DOHH2 (cell line): ENCODE data around the gene TAPBP.
"Not testable (repeated sequence)": the region's sequence is repeated elsewhere in the genome, so short reads cannot be mapped to it uniquely, and the experiment has no call there.

Experiments
- H3F3A ChIP-seq: fragments of 200-600 bp; sonication (generic), shearing (Covaris generic); 2 replicates; pipeline ENCODE4 v1.6.0; 2016; ENCODE audit warnings: antibody characterized with exemption, mild to moderate bottlenecking; ENCODE audit not compliant: control insufficient read depth, insufficient read depth
- H3K27ac ChIP-seq: fragments of 200-600 bp; sonication (generic); 2 replicates; pipeline ENCODE4 v1.5.1; 2014; ENCODE audit warnings: low read depth, mild to moderate bottlenecking, low read length, moderate library complexity
- H3K27me3 ChIP-seq: fragments of 200-600 bp; sonication (generic); 2 replicates; pipeline ENCODE4 v1.6.1; 2014; ENCODE audit warnings: mild to moderate bottlenecking, low read length, mixed read lengths; ENCODE audit not compliant: control insufficient read depth
- H3K36me3 ChIP-seq: fragments of 200-600 bp; sonication (generic); 2 replicates; pipeline ENCODE4 v1.6.1; 2014; ENCODE audit warnings: mild to moderate bottlenecking, low read length, moderate library complexity, mixed read lengths; ENCODE audit not compliant: control insufficient read depth
- H3K4me1 ChIP-seq: fragments of 200-600 bp; sonication (generic); 2 replicates; pipeline ENCODE4 v1.6.1; 2014; ENCODE audit warnings: mild to moderate bottlenecking, low read length, mixed read lengths; ENCODE audit not compliant: control insufficient read depth
- H3K4me2 ChIP-seq: fragments of 200-600 bp; sonication (generic); 2 replicates; pipeline ENCODE4 v1.6.0; 2014; ENCODE audit warnings: mild to moderate bottlenecking, low read length, moderate library complexity
- H3K4me3 ChIP-seq: fragments of 200-600 bp; sonication (generic); 2 replicates; pipeline ENCODE4 v1.5.1; 2014; ENCODE audit warnings: mild to moderate bottlenecking, low read length, mixed read lengths
- H3K79me2 ChIP-seq: fragments of 200-600 bp; sonication (generic); 2 replicates; pipeline ENCODE4 v1.6.1; 2014; ENCODE audit warnings: mild to moderate bottlenecking, low read length, mixed read lengths; ENCODE audit not compliant: control insufficient read depth
- H3K9me2 ChIP-seq: fragments of 200-600 bp; sonication (generic); replicated peaks from 2 replicates; pipeline ENCODE4 v1.6.1; 2014; ENCODE audit warnings: mild to moderate bottlenecking, low read length, mixed read lengths; ENCODE audit not compliant: control insufficient read depth
- H3K9me3 ChIP-seq: fragments of 200-600 bp; sonication (generic); 2 replicates; pipeline ENCODE4 v1.6.1; 2014; ENCODE audit warnings: antibody characterized with exemption, low read length, mixed read lengths; ENCODE audit not compliant: control insufficient read depth, insufficient read depth
- H4K20me1 ChIP-seq: fragments of 200-600 bp; sonication (generic); 2 replicates; pipeline ENCODE4 v1.6.0; 2014; ENCODE audit warnings: low read depth, mild to moderate bottlenecking, antibody characterized with exemption, low read length, moderate library complexity; ENCODE audit not compliant: control insufficient read depth, insufficient read depth
- CTCF ChIP-seq: fragments of 200-600 bp; sonication (generic); IDR thresholded peaks from one replicate; pipeline ENCODE4 v1.5.1; 2014; ENCODE audit warnings: antibody characterized with exemption, mild to moderate bottlenecking, low read depth, low read length; ENCODE audit not compliant: poor library complexity, severe bottlenecking
- EZH2phosphoT487 ChIP-seq: fragments of 200-600 bp; sonication (generic); IDR thresholded peaks from 2 replicates; pipeline ENCODE4 v1.6.1; 2017; ENCODE audit warnings: borderline replicate concordance, mild to moderate bottlenecking, antibody characterized with exemption, low read length, moderate library complexity, mixed read lengths

TAPBP gene

DNA sequence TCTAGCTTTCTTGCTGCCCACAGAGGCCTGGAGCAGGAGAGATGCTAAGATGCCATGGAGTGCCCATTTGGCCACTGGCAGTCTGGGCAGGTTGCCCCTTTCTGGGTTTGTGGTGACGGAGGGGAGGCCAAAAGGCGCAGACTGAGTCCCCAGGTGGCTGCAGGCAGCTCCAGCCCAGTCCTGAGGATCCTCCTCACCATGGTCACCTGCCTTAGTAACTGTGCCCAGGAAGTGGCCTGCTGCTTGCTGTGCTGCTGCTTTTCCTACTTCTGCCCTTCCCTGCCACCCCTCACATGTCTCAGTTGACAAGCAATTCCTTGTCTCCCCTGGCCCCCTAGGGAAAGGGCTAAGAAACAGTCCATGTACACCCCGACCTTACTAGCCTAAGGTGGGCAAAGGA is 42.4 kb upstream of the TAPBP start:
- H3K4me3 ChIP-seq: no peak overlapping the region
- H3K9me3 ChIP-seq: no peaks in the 10 kb centered on the region
- no peaks in the 10 kb centered on the region for H3K9me2 ChIP-seq
- H3K36me3 ChIP-seq: no peaks in the 10 kb centered on the region
- no peaks in the 10 kb centered on the region for H3K4me1 ChIP-seq
- no peak overlapping the region for H3K4me2 ChIP-seq
- no peaks in the 10 kb centered on the region for H3F3A ChIP-seq
- H3K27ac ChIP-seq: no peak overlapping the region
- H3K27me3 ChIP-seq: peaks cover 8% of the 10 kb centered on the region
- no peaks in the 10 kb centered on the region for H3K79me2 ChIP-seq
- TF ChIP-seq CTCF (no peak), EZH2phosphoT487 (no peak)
- H4K20me1 ChIP-seq: no peaks in the 10 kb centered on the region

DNA sequence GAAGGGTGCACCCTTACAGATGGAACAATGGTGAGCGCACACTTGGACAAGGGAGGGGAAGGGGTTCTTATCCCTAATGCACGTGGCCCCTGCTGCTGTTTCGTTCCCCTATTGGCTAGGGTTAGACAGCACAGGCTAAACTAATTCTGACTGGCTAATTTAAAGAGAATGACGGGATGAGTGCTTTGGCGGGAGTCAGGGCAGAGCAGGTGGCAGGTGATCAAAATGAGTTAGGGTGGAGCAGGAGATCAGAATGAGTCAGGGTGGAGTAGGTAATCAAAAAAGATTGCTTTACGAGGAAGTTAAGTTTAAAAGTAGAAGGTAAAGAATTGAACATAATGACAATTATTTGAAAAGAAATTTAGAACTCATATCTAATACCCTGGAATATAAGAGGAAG is 42.0 kb upstream of the TAPBP start:
- not testable (repeated sequence) for H3K79me2 ChIP-seq, H3K4me2 ChIP-seq, H3F3A ChIP-seq, H3K36me3 ChIP-seq, H4K20me1 ChIP-seq, H3K27ac ChIP-seq, H3K4me1 ChIP-seq, H3K4me3 ChIP-seq, H3K9me2 ChIP-seq, H3K9me3 ChIP-seq, H3K27me3 ChIP-seq

GRCh38 chr6:33347816-33348215 is 33.9 kb upstream of the TAPBP start:
- Histone ChIP-seq H4K20me1 (no peaks in the 10 kb centered on the region), H3K4me1 (peaks cover 37% of the 10 kb centered on the region), H3K79me2 (no peaks in the 10 kb centered on the region)

DNA sequence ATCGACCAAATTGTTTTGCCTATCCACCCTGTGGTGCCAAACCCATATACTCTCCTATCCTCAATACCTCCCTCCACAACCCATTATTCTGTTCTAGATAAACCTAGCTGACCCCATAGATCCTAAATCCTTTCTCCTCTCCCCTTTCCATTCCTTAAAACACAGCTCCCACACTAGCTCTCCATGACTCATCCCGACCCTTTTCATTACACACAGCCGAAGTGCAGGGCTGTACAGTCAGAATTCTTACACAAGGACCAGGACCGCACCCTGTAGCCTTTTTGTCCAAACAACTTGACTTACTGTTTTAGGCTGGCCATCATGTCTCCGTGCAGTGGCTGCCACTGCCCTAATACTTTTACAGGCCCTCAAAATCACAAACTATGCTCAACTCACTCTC is 33.1 kb upstream of the TAPBP start:
- not testable (repeated sequence) for H3K9me3 ChIP-seq, H3K79me2 ChIP-seq, H3K27ac ChIP-seq, H3K9me2 ChIP-seq, H3K4me3 ChIP-seq, H4K20me1 ChIP-seq, H3K4me2 ChIP-seq, H3K36me3 ChIP-seq, H3K27me3 ChIP-seq
- Histone ChIP-seq H3K4me1 (peaks cover 37% of the 10 kb centered on the region), H3F3A (peaks cover 19% of the 10 kb centered on the region)

More at GRCh38 chr6:33347816-33348215, 33.9 kb upstream of the TAPBP start:
- Histone ChIP-seq H3F3A (peaks cover 19% of the 10 kb centered on the region), H3K9me2 (no peaks in the 10 kb centered on the region), H3K4me3 (no peak overlapping the region), H3K36me3 (no peaks in the 10 kb centered on the region), H3K27ac (no peak overlapping the region), H3K4me2 (no peak overlapping the region), H3K9me3 (no peaks in the 10 kb centered on the region), H3K27me3 (0 out of 2 replicates have a peak, but pooled peaks cover 3% of the 10 kb centered on the region)
- no peak for TF ChIP-seq EZH2phosphoT487
- TF ChIP-seq CTCF: no peak
